ENCODE data around the gene KIF16B.

The KIF16B gene

DNA sequence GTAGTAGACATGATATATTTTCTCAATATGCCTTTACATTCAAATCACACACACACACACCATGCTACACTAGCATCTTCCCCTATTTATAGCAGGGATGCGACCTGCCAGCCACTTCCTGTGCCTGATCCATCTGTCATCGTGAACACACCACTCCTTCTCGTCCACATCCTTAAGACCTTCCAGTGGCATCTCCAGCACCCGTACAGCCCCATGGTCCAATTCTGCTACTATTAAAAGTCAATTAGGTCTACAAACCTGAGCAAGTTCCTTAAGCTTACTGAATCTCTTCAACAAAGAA lies 54.5 kb downstream of the KIF16B start:
- no peak for DNase-seq

GRCh38 chr20:16517946-16518783 lies 55.1 kb downstream of the KIF16B start:
- no peak for DNase-seq

DNA sequence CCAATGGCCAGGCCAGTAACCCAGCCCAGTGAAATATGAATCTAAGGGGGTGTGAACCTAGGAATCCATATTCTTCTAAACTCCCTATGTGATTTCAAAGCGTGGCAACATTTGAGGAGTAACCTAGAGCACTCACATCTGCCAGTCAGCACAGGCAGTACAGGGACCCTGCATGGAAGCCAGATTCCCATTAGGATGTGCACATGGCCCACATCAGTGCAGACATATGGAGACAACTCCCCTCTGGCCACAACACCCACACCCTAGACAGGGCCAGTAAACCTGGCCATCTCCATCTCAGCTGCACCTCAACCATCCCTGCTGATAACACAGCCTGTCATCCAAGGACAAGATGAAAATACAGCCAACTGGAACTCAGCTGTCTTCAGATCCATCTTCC lies 56.5 kb downstream of the KIF16B start:
- DNase-seq, result no peak

DNA sequence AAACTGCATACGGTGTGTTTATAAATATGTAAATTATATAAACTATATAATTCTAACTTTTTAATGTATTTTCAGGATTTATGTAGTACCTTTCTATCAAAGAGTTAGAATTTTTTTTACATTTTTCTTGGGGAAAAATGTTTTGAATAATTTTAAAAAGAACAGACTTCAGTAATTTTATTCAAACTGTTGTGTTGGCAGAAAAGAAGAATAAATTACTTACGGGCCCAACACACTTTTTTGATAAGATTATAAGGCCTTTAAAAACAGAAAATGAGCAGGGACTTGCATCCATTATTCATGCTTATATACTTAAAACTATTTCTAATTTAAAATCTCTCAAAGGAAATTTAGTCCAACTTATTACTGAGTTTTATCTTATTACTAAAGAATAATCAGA lies 58.2 kb downstream of the KIF16B start:
- no peak for DNase-seq

GRCh38 chr20:16514140-16514539 lies 59.1 kb downstream of the KIF16B start:
- DNase-seq, result no peak

DNA sequence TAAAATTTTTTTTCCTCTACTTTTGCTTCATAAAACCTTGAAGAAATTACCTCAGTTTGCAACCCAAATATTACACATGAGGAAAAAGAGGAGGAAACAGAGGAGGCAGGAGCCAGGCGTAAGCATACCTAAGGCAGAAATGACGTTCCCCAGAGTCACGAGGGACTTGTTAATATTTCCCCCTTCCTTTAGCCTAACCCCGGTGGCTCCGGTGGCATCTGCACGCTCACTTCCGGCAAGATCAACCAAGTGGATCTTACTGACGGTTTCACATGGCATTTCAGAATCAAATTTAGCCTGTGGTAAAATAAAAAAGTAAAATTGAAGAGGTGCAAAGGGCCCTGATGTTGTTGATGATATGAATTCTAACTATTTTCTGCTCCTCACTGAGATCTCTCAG lies 67.4 kb downstream of the KIF16B start:
- DNase-seq, result no peak

GRCh38 chr20:16501301-16501700 lies 71.9 kb downstream of the KIF16B start:
- no peak for DNase-seq

GRCh38 chr20:16500197-16500596 lies 73.1 kb downstream of the KIF16B start:
- no peak for DNase-seq

- no peak for DNase-seq
Measured at GRCh38 chr20:16498526-16499253, 74.6 kb downstream of the KIF16B start.

- no peak for DNase-seq
Measured at GRCh38 chr20:16497896-16498295, 75.4 kb downstream of the KIF16B start.

GRCh38 chr20:16493486-16493885 lies 79.8 kb downstream of the KIF16B start:
- no peak for DNase-seq

- DNase-seq, result no peak
Measured at GRCh38 chr20:16491294-16491905, 81.8 kb downstream of the KIF16B start.

DNA sequence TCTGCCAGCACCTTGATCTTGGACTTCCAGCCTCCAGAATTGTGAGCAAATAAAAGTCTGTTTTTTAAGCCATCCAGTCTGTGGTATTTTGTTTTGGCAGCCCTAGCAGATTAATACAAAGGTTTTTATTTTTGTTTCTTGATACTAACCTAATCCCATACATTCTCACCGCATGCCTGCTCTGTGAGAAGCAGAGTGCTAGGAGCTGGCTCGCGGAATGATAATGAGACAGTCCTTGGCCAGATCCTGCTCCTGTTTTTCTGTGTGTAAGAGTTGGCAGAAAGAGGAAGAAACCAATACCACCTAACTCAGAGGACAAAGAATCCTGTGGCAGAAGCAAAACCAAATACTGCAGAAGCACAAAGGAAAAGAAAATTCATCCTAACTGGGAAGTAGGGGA lies 82.6 kb downstream of the KIF16B start:
- DNase-seq, result no peak

DNA sequence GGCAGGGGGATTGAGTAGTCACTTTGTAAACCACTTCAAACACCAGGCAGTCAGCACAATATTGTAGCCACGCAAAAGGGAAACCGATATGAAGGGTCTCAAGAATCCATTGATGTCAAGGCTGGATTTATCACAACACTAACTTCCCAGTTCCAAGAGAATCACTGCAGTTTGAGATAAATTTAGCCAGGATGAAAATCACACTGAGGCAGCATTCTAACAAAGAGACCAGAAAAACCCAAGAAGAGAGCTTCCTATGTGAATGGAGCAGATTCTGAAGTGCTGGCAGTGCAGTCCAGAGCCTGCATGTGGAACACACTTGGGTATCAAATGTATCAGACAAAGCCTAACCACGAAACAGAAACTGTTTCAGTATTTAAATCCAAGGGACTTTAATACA lies 84.6 kb downstream of the KIF16B start:
- no peak for DNase-seq

GRCh38 chr20:16488086-16488485 lies 85.2 kb downstream of the KIF16B start:
- no peak for DNase-seq

DNA sequence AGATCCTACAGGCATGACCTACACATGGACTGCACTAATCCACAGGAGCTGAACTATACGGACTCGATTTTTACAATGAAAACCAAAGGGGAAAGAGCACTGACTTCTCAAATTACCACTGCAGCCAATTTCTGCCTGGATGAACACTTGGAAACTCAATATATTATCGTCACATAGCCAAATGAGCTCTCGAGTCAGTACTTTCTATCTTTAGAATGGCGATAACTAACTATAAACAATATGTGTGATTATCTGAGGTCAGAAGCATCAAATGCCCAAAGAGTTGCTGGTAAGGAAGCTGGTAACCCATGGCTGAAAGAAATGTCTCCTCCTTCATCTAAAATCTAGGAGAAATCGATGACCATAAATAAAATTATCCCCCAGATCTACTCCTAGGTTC lies 86.7 kb downstream of the KIF16B start:
- no peak for DNase-seq

DNA sequence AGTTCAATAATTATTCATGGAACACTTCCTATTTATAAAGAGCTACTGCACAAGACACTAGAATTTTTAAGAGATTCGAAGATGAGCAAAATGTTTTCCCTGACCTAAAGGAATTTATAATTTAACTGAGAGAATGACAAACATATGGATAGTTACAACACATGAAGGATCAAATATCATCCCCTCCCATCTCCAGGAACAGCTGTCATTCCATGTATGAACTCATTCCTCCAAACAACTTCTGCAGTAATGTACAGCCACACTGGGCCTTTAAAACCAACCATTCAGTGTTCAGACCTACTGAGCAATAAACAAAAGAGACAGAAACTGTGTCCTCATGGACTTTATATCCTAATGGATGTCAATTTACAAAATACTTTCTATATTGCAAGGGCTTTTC lies 87.8 kb downstream of the KIF16B start:
- no peak for DNase-seq

DNA sequence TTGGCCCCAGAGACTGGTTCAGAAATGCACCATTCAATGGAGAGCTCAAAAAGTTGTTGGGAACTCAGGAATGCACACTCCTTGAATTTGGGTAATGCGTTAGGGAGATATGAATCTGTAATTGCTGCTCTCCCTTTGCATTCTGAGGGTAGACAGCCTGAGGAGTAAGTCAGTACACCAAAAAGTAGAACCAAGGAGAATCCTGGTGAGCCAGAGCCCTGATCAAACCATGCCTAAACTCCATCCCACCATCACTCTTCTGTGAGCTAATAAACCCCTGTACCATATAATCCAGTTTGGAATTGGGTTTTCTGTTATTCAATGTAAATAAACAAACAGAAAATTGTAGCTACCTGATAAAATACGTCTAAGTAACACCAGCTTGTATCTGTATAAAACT lies 90.2 kb downstream of the KIF16B start:
- no peak for DNase-seq

DNA sequence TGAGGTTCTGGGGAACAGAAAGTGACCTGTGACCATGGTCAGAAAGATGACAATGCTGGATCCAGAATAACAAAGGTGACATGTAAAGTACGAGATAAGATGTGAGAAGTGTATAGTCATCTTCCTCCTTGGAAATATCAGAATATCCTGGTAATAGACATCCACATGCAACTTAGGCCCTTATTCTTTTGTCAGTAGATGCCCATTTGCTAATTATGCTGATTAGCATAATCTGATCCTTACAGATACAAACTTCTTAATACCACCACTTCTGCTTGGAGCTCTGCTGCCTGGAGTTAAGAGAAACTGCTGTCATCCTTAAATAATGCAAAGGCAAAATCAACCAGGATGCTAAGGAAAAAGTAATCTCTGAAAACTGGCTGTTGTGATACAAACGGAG lies 91.3 kb downstream of the KIF16B start:
- DNase-seq, result no peak

DNA sequence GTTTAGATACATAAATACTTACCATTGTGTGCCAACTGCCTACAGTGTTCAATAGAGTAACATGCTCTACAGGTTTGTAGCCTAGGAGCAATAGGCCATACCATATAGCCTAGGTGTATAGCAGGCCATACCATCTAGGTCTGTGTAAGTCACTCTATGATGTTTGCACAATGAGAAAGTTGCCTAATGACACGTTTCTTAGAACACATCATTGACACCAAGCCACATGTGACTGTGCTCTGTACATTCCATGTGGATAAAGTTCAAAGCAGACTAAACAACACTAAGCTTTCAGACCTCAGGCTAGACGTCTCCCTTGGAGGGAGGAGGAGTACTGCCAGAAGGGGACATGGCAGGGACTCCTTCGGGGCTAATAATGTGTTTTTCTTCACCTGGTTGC lies 93.6 kb downstream of the KIF16B start:
- DNase-seq, result no peak

- no peak for DNase-seq
Measured at GRCh38 chr20:16477632-16478031, 95.6 kb downstream of the KIF16B start.

- DNase-seq, result no peak
Measured at GRCh38 chr20:16476032-16476431, 97.2 kb downstream of the KIF16B start.

DNA sequence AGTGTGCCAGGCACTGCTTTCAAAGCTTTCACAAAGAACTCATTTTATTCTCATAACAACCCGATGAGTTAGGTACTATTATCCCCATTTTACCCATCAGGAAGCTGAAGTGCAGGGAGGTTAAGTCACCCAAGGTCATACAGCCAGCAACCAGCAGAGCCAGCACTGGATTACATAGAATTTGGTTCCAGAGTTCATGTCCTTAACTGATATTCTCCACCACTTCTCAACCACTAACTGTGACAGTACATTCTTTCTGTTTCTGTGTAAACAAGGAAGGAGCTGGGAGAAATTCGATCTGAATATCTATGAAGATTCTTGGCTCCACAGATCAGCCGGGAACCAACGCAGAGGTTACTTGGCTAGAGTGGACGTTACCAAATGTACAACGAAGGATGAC lies 98.0 kb downstream of the KIF16B start:
- DNase-seq, result no peak

- DNase-seq, result no peak
Measured at GRCh38 chr20:16474363-16474762, 98.9 kb downstream of the KIF16B start.

Measured in SIG-M5 (cell line).